Measurements from ENCODE around the gene DCAF11.

The DCAF11 gene

GRCh38 chr14:24143511-24143910, 28.9 kb downstream of the DCAF11 start:
- no peak for DNase-seq

DNA sequence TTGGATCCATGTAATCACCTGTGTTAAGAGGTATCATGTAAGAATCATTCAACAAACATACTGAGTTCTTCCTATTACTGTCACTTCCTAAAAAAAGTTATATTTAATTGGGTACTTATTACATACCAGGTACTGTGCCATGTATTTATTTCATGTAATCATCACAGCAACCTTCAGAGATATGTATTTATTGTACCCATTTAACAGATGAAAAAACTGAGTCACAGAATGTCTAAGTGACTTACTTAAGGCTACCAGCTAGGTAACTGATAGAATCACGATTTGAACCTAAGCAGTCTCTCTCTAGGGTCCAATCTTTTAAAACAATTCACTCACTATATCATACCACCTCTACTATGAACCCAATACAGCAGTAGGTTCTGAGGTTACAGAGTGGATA, 29.9 kb downstream of the DCAF11 start:
- DNase-seq: no peak

DNA sequence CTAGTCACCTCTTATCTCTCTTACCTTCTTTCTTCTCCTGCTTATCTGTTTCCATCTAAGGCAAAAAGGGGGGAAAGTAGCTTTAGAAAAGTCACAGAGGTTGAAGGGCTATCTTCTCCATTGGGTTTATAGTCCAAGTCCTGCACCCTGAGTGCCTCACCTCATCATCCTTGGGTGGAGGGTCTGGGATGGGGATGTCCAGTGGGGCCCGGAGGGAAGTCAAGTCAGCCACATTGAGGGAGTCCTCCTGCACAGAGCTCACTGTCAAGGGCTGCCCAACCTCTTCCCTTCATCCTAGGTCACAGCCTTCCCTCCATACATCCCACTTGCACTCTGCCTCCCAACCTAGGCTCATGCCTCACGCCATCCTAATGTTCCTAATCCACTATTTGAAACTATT, 30.6 kb downstream of the DCAF11 start:
- no peak for DNase-seq

DNA sequence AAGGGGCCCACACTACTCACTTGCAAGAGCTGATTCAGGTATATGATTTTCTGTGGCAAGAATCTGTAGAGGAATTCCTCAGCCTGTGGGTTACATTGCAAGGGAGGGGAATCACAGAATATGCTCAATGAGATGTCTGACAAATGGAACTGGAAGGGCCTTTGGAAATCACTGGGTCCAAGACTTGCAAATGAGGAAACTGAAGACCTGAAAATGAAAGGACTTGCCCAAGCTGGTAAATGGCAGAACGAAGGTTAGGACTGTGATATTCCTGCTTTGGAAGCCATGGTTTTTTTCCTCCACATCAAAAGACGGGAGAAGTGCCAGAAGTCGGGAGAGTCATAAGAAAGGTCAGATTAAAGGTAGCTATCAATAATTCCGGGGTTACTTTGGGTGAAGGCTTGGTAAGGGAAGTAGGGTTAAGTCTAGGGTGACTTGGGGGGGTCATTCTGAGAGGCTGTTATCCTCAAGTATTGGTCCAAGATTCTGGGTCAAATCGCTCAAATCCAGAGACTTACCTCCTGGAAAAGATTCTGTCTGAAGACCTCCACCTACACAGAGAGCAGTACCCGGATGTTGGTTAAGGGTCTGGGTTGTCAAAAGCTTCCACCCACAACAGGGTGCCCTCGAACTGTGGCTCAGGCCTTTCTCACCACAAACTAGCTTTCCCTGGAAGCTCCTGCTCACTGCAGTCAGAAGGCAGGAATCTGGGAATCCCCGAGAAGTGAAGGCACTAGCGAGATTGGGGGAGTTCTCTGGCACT, 31.3 kb downstream of the DCAF11 start:
- no peak for DNase-seq

DNA sequence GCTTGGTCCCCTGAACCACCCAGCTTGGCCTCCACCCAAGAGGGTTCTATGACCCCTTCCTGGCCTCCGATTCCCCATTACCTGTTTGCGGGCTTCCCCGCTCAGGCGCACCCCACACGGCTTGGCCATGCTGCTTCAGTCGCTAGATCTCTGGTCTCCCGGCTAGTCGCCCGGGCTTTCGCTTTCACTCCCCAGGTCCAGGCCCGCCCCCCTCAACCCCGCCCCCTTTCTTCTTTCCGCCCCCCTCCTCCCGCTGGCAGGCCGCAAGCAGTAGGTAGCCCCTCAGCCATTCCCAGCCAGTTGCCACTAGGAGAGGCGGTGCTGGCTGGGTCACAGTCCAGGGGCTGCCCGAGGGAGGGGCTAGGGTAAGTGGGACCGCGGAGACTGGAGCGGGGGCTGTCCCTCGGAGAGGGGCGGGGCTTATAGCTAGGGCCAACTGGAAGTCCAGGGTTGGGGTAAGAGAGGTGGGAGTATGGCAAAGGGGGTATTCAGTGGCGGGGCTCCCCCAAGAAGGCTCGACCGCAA, 31.9 kb downstream of the DCAF11 start, which contains the start of gene PSME2:
TSS of gene PSME2 (minus strand) at position 158 of the 525 bp plus-strand sequence. CDS start at position 129, 29 bp downstream.
- peak; percentile 92 for DNase-seq

- DNase-seq: peak; percentile 91
Observed at GRCh38 chr14:24146978-24147760, 32.6 kb downstream of the DCAF11 start, which contains the start of gene RNF31. RNF31 (plus strand) TSS chr14:24147498; CDS start chr14:24147699, 201 bp downstream.

- no peak for DNase-seq
Observed at GRCh38 chr14:24147761-24148428, 33.3 kb downstream of the DCAF11 start.

DNA sequence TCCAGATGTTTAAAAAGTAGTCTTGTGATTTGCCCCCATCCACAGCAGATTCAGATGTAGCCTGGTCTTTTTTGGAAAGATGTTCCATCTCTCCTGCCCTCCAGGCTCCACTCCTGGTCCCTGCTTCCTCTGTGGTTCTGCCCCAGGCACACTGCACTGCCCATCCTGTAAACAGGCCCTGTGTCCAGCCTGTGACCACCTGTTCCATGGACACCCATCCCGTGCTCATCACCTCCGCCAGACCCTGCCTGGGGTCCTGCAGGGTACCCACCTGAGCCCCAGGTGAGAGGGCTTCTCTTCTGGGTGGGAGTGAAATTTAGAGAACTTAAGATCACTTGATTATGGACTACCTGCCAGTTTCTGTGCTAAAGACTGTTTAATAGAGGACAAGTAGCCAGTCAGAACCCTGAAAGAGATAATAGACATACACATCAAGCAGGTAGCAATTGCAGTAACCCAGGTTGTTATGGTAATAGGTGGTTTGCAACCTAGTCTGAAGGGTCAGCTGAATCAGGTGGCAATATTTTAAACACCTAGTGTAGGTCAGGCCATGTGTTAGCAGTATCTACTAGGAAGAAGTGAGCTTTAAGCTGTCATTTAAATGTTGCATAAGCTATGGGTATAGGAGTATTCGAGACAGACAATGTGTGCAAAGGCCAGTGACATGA, 34.9 kb downstream of the DCAF11 start:
- no peak for DNase-seq

DNA sequence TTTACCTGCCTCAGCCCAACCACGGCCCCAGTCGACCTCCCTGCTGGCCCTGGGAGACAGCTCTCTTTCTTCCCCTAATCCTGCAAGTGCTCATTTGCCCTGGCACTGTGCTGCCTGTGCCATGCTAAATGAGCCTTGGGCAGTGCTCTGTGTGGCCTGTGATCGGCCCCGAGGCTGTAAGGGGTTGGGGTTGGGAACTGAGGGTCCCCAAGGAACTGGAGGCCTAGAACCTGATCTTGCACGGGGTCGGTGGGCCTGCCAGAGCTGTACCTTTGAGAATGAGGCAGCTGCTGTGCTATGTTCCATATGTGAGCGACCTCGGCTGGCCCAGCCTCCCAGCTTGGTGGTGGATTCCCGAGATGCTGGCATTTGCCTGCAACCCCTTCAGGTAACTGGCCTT, 35.5 kb downstream of the DCAF11 start:
- DNase-seq: no peak

DNA sequence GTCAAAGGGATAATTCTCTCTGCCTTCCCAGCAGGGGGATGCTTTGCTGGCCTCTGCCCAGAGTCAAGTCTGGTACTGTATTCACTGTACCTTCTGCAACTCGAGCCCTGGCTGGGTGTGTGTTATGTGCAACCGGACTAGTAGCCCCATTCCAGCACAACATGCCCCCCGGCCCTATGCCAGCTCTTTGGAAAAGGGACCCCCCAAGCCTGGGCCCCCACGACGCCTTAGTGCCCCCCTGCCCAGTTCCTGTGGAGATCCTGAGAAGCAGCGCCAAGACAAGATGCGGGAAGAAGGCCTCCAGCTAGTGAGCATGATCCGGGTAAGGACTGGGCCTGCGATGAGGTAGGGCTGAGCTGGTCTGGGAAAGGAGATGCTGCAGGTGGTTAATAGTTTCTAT, 36.0 kb downstream of the DCAF11 start:
- no peak for DNase-seq

DNA sequence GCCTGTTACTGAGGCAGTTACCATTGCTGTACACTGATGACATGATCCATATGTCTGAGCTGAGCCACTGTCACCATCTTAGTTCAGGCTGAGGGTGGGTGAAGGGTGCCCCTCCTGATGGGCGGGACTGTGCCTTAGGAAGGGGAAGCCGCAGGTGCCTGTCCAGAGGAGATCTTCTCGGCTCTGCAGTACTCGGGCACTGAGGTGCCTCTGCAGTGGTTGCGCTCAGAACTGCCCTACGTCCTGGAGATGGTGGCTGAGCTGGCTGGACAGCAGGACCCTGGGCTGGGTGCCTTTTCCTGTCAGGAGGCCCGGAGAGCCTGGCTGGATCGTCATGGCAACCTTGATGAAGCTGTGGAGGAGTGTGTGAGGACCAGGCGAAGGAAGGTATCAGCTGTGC, 36.4 kb downstream of the DCAF11 start:
- no peak for DNase-seq

DNA sequence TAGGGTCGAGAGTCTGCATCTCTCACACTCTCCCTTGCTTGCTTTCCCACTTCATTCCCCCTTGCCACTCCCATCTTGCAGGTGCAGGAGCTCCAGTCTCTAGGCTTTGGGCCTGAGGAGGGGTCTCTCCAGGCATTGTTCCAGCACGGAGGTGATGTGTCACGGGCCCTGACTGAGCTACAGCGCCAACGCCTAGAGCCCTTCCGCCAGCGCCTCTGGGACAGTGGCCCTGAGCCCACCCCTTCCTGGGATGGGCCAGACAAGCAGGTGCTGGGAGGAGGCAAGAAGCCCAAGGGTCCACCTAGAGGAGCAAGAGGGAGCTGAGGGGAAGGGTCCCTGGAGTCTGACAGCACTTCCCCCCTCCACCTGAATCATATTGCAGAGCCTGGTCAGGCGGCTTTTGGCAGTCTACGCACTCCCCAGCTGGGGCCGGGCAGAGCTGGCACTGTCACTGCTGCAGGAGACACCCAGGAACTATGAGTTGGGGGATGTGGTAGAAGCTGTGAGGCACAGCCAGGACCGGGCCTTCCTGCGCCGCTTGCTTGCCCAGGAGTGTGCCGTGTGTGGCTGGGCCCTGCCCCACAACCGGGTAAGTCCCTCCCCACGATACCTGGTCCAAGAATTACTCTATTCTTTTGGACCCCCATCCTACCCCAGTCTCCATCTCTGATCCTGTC, 37.0 kb downstream of the DCAF11 start:
- no peak for DNase-seq

DNA sequence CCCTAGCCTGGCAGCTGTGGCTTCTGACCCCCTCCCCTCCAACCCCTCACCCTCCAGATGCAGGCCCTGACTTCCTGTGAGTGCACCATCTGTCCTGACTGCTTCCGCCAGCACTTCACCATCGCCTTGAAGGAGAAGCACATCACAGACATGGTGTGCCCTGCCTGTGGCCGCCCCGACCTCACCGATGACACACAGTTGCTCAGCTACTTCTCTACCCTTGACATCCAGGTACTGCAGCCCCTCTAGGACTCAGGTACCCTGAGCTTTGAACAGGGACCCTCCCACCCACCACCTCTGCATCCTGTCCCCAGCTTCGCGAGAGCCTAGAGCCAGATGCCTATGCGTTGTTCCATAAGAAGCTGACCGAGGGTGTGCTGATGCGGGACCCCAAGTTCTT, 40.5 kb downstream of the DCAF11 start:
- no peak for DNase-seq

GRCh38 chr14:24156840-24157239, 42.3 kb downstream of the DCAF11 start:
- no peak for DNase-seq

GRCh38 chr14:24157331-24157730, 42.8 kb downstream of the DCAF11 start:
- DNase-seq: no peak

DNA sequence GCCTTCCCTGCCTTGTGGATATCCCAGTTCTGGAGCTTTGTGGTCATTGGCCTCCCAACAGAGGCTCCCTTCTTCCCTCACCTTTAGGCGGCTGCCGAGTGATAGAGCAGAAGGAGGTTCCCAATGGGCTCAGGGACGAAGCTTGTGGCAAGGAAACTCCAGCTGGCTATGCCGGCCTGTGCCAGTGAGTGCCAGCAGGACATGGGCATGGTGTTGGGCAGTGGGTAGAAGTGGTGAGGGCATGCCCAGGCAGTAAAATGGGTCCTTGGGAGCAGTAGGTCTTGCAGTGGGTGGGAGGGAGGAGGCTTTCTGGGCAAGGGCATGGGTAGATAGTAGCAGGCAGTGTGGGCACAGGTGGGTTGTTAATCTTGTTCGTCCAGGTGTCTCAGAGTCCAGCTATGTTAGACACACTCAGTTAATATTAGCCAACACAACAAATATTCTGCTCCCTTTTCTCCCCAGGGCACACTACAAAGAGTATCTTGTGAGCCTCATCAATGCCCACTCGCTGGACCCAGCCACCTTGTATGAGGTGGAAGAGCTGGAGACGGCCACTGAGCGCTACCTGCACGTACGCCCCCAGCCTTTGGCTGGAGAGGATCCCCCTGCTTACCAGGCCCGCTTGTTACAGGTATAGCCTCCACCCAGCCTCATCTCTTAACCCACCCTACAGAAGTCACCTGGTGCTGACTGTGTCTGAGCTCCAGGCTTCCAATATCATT, 45.4 kb downstream of the DCAF11 start:
- no peak for DNase-seq

DNA sequence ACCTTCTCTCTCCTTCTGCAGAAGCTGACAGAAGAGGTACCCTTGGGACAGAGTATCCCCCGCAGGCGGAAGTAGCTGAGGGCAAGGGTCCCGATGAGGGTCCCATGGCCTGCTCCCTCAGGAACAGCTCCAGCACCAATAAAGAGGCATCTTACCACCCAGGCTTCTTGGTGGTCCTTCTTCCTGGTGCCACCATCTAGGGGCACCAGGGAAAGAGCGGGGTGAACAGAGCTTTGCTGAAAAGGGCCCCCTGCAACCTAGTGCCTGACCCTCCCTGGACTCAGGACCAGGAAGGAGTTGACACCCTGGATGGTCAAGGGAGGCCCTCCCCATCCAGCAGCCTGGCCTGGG, 45.9 kb downstream of the DCAF11 start:
- DNase-seq: no peak

- peak; percentile 92 for DNase-seq
Observed at GRCh38 chr14:24160850-24161804, 46.5 kb downstream of the DCAF11 start, which contains the start of gene IRF9. IRF9 (plus strand) TSS chr14:24161265; CDS start chr14:24162145, 880 bp downstream.

- DNase-seq: no peak
Observed at GRCh38 chr14:24162093-24162492, 47.5 kb downstream of the DCAF11 start.

- no peak for DNase-seq
Observed at GRCh38 chr14:24164518-24164991, 50.0 kb downstream of the DCAF11 start.
